GM12878 (cell line): ENCODE results near the gene SEPTIN5. TPM values are rescaled to one million over a fixed set of nuclear protein-coding genes. Genes with fewer than 3 reads are reported as not detected.

ENCODE experiments used
- ATAC-seq: fragments of 200-7000 bp; cut with Tn5 transposase; 3 replicates; pipeline ENCODE4 v1.9.1; 2020; ENCODE audit warnings: mild to moderate bottlenecking, moderate library complexity
- BruUV-seq: library from RNA; stranded (reverse); fragments of 400-500 nt; replicated peaks from 2 replicates; lab custom pipeline; 2021; lab: Mats Ljungman, UMichigan
- CTCF ChIA-PET: fragments of 300-600 bp; sonication (Branson Sonifier 250); formaldehyde crosslinking; extraction: SDS; loops from one replicate; lab custom pipeline; 2021; ENCODE audit warnings: inconsistent platforms; lab: Yijun Ruan, JAX
- POLR2A ChIA-PET: fragments of 350-600 bp; formaldehyde crosslinking; extraction: SDS; loops from one replicate; lab custom pipeline; 2021; ENCODE audit warnings: inconsistent platforms; lab: Charles Lee
- RAD21 ChIA-PET: fragments of 300-600 bp; sonication (Branson Sonifier 250); formaldehyde crosslinking; loops from one replicate; lab custom pipeline; 2023; ENCODE audit warnings: antibody characterized with exemption; ENCODE audit not compliant: unreplicated experiment; lab: Charles Lee
- SMC1A ChIA-PET: fragments of 300-600 bp; sonication (Branson Sonifier 250); formaldehyde crosslinking; loops from one replicate; lab custom pipeline; 2023; ENCODE audit not compliant: unreplicated experiment, uncharacterized antibody; lab: Charles Lee
- DNase-seq: peaks from one replicate; pipeline ENCODE4 v3.0.0-alpha.2; 2011; ENCODE audit warnings: low read depth, low spot score
- FAIRE-seq: peaks from 3 replicates; lab custom pipeline; 2011; peaks lifted over from hg19 to GRCh38; lab: Jason Lieb, UNC
- H2AFZ ChIP-seq: 2 replicates; pipeline ENCODE4 v1.6.0; 2011; ENCODE audit warnings: low read depth, low read length, control low read depth; ENCODE audit not compliant: control insufficient read depth
- H3K27ac ChIP-seq: 2 replicates; pipeline ENCODE4 v1.5.1; 2011; ENCODE audit warnings: control low read depth; ENCODE audit not compliant: control insufficient read depth, insufficient read depth
- H3K27me3 ChIP-seq, 2 experiments: replicated peaks in 1 of 2; 2 replicates each; pipeline versions ENCODE4 v1.6.0 to v1.6.1; 2011; ENCODE audit warnings: low read length in 1 of 2; ENCODE audit not compliant: control insufficient read depth in 2 of 2, insufficient read depth in 2 of 2
- H3K36me3 ChIP-seq, 2 experiments: 2 replicates each; pipeline ENCODE4 v1.5.1; 2011; ENCODE audit warnings: low read length in 1 of 2; ENCODE audit not compliant: control insufficient read depth in 2 of 2, insufficient read depth in 2 of 2
- H3K4me1 ChIP-seq: 2 replicates; pipeline ENCODE4 v1.6.1; 2011; ENCODE audit warnings: mild to moderate bottlenecking, low read length, moderate library complexity, mixed read lengths; ENCODE audit not compliant: control insufficient read depth, insufficient read depth
- H3K4me2 ChIP-seq: 2 replicates; pipeline ENCODE4 v1.6.0; 2011; ENCODE audit warnings: control low read depth; ENCODE audit not compliant: control insufficient read depth, insufficient read depth
- H3K4me3 ChIP-seq: fragments of 200-600 bp; sonication (generic); 2 replicates; pipeline ENCODE4 v1.5.1; 2016
- H3K79me2 ChIP-seq: 2 replicates; pipeline ENCODE4 v1.6.0; 2011; ENCODE audit warnings: low read length; ENCODE audit not compliant: control insufficient read depth, insufficient read depth
- H3K9ac ChIP-seq: 2 replicates; pipeline ENCODE4 v1.8.0; 2011; ENCODE audit warnings: low read length, control low read depth, mixed read lengths; ENCODE audit not compliant: control insufficient read depth, insufficient read depth
- H3K9me3 ChIP-seq: replicated peaks from 3 replicates; pipeline ENCODE4 v1.5.1; 2011; ENCODE audit warnings: mild to moderate bottlenecking, low read length; ENCODE audit not compliant: control insufficient read depth, insufficient read depth
- H4K20me1 ChIP-seq: 2 replicates; pipeline ENCODE4 v1.6.0; 2011; ENCODE audit not compliant: control insufficient read depth, insufficient read depth
- ATF3 ChIP-seq: IDR thresholded peaks from 2 replicates; pipeline ENCODE4 v1.6.1; 2011; ENCODE audit warnings: low read depth, mild to moderate bottlenecking, low read length, moderate library complexity, borderline replicate concordance; ENCODE audit errors: extremely low read depth
- CBFB ChIP-seq: IDR thresholded peaks from 2 replicates; pipeline ENCODE4 v1.6.1; 2016; ENCODE audit warnings: antibody characterized with exemption, low read depth
- CHD1 ChIP-seq: IDR thresholded peaks from 2 replicates; pipeline ENCODE4 v1.6.1; 2012; ENCODE audit warnings: low read depth, low read length, improper control_type of control experiment
- FOXM1 ChIP-seq: IDR thresholded peaks from 2 replicates; pipeline ENCODE4 v1.6.1; 2012; ENCODE audit warnings: low read depth, mild to moderate bottlenecking, inconsistent platforms, low read length, moderate library complexity
- MTA3 ChIP-seq: IDR thresholded peaks from 2 replicates; pipeline ENCODE4 v1.6.1; 2012; ENCODE audit warnings: low read length, inconsistent platforms, borderline replicate concordance
- PAX8 ChIP-seq: fragments of 450-650 bp; IDR thresholded peaks from 2 replicates; pipeline ENCODE4 v1.6.1; 2017; ENCODE audit warnings: mild to moderate bottlenecking, moderate library complexity
- RUNX3 ChIP-seq: IDR thresholded peaks from 2 replicates; pipeline ENCODE4 v1.6.1; 2012; ENCODE audit warnings: low read length, inconsistent platforms
- SMAD5 ChIP-seq: IDR thresholded peaks from 2 replicates; pipeline ENCODE4 v1.6.1; 2016; ENCODE audit warnings: antibody characterized with exemption, low read depth
- SMARCA5 ChIP-seq: fragments of 450-650 bp; IDR thresholded peaks from 2 replicates; pipeline ENCODE4 v1.6.1; 2017; ENCODE audit warnings: mild to moderate bottlenecking
- SREBF2 ChIP-seq: IDR thresholded peaks from 2 replicates; pipeline ENCODE4 v1.6.1; 2012; ENCODE audit warnings: mild to moderate bottlenecking, low read length
- SUZ12 ChIP-seq: fragments of 200-600 bp; sonication (generic); IDR thresholded peaks from one replicate; pipeline ENCODE4 v1.6.1; 2018; ENCODE audit warnings: antibody characterized with exemption, mild to moderate bottlenecking; ENCODE audit not compliant: unreplicated experiment
- TAF1 ChIP-seq: IDR thresholded peaks from 2 replicates; pipeline ENCODE4 v1.6.1; 2011; ENCODE audit warnings: mild to moderate bottlenecking, low read depth, low read length, borderline replicate concordance
- TCF12 ChIP-seq: IDR thresholded peaks from 2 replicates; pipeline ENCODE4 v1.6.1; 2011; ENCODE audit warnings: low read depth, mild to moderate bottlenecking, low read length
- TCF3 ChIP-seq: IDR thresholded peaks from 2 replicates; pipeline ENCODE4 v1.6.1; 2012; ENCODE audit warnings: low read depth, mild to moderate bottlenecking, low read length, borderline replicate concordance; ENCODE audit not compliant: insufficient read depth
- ZBTB11 ChIP-seq: fragments of 450-650 bp; formaldehyde crosslinking; IDR thresholded peaks from 2 replicates; pipeline ENCODE4 v1.5.0; 2022; ENCODE audit warnings: mild to moderate bottlenecking, missing genetic modification characterization
- ZNF24 ChIP-seq: fragments of 450-650 bp; IDR thresholded peaks from 2 replicates; pipeline ENCODE4 v1.6.1; 2017; ENCODE audit warnings: antibody characterized with exemption, mild to moderate bottlenecking
- WGBS: methylation state at CpG from one replicate; pipeline ENCODE4 v1.1.6; 2016; ENCODE audit warnings: low lambda C conversion rate; ENCODE audit not compliant: insufficient replicate concordance, insufficient coverage; ENCODE audit errors: missing lambda C conversion rate; 5-methylcytosine and 5-hydroxymethylcytosine counted together
- in situ Hi-C: fragments of 300-500 bp; cut with MboI; formaldehyde crosslinking; loops from 9 replicates; pipeline ENCODE4 v1.14.3; 2018; ENCODE audit warnings: mixed read lengths
- intact Hi-C: fragments of 100-400 bp; cut with micrococcal nuclease; formaldehyde crosslinking; loops from one replicate; pipeline ENCODE4 v1.14.2; 2022; ENCODE audit not compliant: unreplicated experiment
- polyA plus RNA-seq, 11 experiments: library from polyadenylated mRNA; depleted of rRNA in 4 of 11; unstranded in 6 of 11; stranded (reverse) in 5 of 11; fragments of >200 nt; fragmentation: Nextera tagmentation in 4 of 11; fragmentation: Illumina TruSeq in 1 of 11; extraction: Ambion mirVana in 4 of 11; extraction: Trizol in 1 of 11; gene quantifications; 1 replicate in 1 of 11; 2 replicates in 10 of 11; pipeline versions ENCODE4 v1.2.1 to v1.2.3, GENCODE V29; 2011 to 2016; ENCODE audit warnings: inconsistent platforms in 2 of 11, missing spikeins in 2 of 11, low read depth in 1 of 11
- total RNA-seq, 4 experiments: library from RNA; depleted of rRNA in 3 of 4; stranded (reverse); fragments of >200 nt in 3 of 4; fragmentation: Illumina TruSeq in 1 of 4; extraction: Trizol in 1 of 4; gene quantifications; 2 replicates each; pipeline versions ENCODE4 v1.2.1 to v1.2.3, GENCODE V29; 2013 to 2021

Gene SEPTIN5
- total and polyA plus RNA-seq, 10 of the 15 experiments (the other 5 are each of a cell fraction or from before 2014, with no cell fraction given) = 0.13 to 1.1 (median 0.34) TPM; not detected in 5

- no TSS peak for BruUV-seq
- H3K79me2 ChIP-seq = no peaks in the 10 kb centered on the region
- no peak overlapping the region for H2AFZ ChIP-seq
- SMC1A ChIA-PET = no interaction called here
- no peaks in the 10 kb centered on the region for H3K27me3 ChIP-seq
- no peak for ATAC-seq
- no peaks in the 10 kb centered on the region for H4K20me1 ChIP-seq
- in situ Hi-C loops = no loop called here
- H3K4me3 ChIP-seq = no peak overlapping the region
- intact Hi-C loops = no loop called here
- DNase-seq = no peak
- no peak overlapping the region for H3K9ac ChIP-seq
- 32% methylated on average over 6 of the region's 6 CpGs for WGBS
- POLR2A ChIA-PET = no interaction called here
- H3K4me2 ChIP-seq = no peak overlapping the region
- H3K27ac ChIP-seq = no peak overlapping the region
- CTCF ChIA-PET = no interaction called here
- no peaks in the 10 kb centered on the region for H3K4me1 ChIP-seq
- RAD21 ChIA-PET = interaction anchor here (1.2 kb wide), 1 partner anchor 10 kb away, joined by 3 read pairs; no protein-coding TSS in a partner anchor
- no peaks in the 10 kb centered on the region for H3K9me3 ChIP-seq
- no peak for FAIRE-seq
- H3K36me3 ChIP-seq = no peaks in the 10 kb centered on the region
- TF ChIP-seq TAF1 (no peak), MTA3 (no peak), TCF3 (no peak)
Observed at GRCh38 chr22:19743081-19743480, 28.8 kb downstream of the SEPTIN5 start.

- FAIRE-seq = no peak
- ChIA-PET RAD21 (interaction anchor here (1.2 kb wide), 1 partner anchor 11 kb away, joined by 3 read pairs; no protein-coding TSS in a partner anchor), SMC1A (no interaction called here), CTCF (no interaction called here), POLR2A (no interaction called here)
- no peak for ATAC-seq
- in situ Hi-C loops (no loop called here), intact Hi-C loops (no loop called here)
- Histone ChIP-seq H2AFZ (no peak overlapping the region), H3K4me1 (no peaks in the 10 kb centered on the region), H3K79me2 (no peaks in the 10 kb centered on the region), H3K4me2 (no peak overlapping the region), H3K27me3 (no peaks in the 10 kb centered on the region), H3K9ac (no peak overlapping the region), H4K20me1 (no peaks in the 10 kb centered on the region), H3K27ac (no peak overlapping the region), H3K36me3 (no peaks in the 10 kb centered on the region), H3K4me3 (no peak overlapping the region), H3K9me3 (no peaks in the 10 kb centered on the region)
- 44% methylated on average over 4 of the region's 4 CpGs for WGBS
- no TSS peak for BruUV-seq
- DNase-seq = no peak
- TF ChIP-seq TCF12 (no peak), ATF3 (no peak), CBFB (no peak), CHD1 (no peak), ZBTB11 (CRISPR knock-in tag) (no peak), SUZ12 (no peak), SMARCA5 (no peak), RUNX3 (no peak), TCF3 (no peak), SMAD5 (no peak), FOXM1 (no peak), PAX8 (no peak), ZNF24 (no peak), SREBF2 (no peak)
Observed at GRCh38 chr22:19743651-19744050, 29.3 kb downstream of the SEPTIN5 start.
